Measurements from ENCODE around the gene DNAH10. TPM values are rescaled to one million over a fixed set of nuclear protein-coding genes. Genes with fewer than 3 reads are reported as not detected.

DNAH10 gene
- total RNA-seq, 1 experiment from 2014 or later: 0.17 TPM

DNA sequence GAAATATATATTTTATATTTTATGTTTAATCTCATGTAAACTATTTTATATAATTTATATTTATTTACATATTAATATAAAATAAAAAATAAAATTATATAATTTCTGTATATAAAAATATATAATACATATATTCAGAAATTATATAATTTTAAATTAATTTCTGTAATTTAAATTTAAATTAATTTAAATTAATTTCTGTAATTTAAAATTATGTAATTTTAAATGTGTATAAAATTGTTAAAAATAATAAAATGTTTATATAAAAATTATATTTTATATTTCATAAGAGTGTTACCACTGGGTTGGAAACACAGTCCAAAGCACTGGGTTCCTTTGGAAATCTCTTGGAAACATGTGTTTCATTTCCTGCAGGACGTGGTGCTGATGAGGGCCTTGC, 94.6 kb downstream of the DNAH10 start:
- no peak for DNase-seq
- H3K4me1 Mint-ChIP-seq: no peaks in the 10 kb centered on the region
- no peak overlapping the region for H3K27ac Mint-ChIP-seq
- H3K4me3 Mint-ChIP-seq: no peak overlapping the region
- no peaks in the 10 kb centered on the region for H3K27me3 ChIP-seq (ENCODE audit: insufficient read depth, low read length)
- H3K4me2 ChIP-seq (ENCODE audit: insufficient read depth, insufficient read length, low read length): no peak overlapping the region
- H2BK20ac ChIP-seq (ENCODE audit: low read depth, low read length, poor library complexity, severe bottlenecking): no peak overlapping the region
- no peak overlapping the region for H2AK5ac ChIP-seq (ENCODE audit: insufficient read length, low read length)
- H3K23me2 ChIP-seq (ENCODE audit: insufficient read length, low read depth, low read length, poor library complexity, severe bottlenecking): no peaks in the 10 kb centered on the region
- no peak overlapping the region for H4K8ac ChIP-seq (replicated peaks; ENCODE audit: insufficient read length, low read depth, low read length)
- H4K5ac ChIP-seq (ENCODE audit: insufficient read length, low read depth, low read length): no peak overlapping the region
- H3K18ac ChIP-seq (ENCODE audit: insufficient read length, low read depth, low read length): no peak overlapping the region
- no peak overlapping the region for H3K56ac ChIP-seq (ENCODE audit: insufficient read length, low read depth, low read length)
- TF ChIP-seq, protein P1, sequence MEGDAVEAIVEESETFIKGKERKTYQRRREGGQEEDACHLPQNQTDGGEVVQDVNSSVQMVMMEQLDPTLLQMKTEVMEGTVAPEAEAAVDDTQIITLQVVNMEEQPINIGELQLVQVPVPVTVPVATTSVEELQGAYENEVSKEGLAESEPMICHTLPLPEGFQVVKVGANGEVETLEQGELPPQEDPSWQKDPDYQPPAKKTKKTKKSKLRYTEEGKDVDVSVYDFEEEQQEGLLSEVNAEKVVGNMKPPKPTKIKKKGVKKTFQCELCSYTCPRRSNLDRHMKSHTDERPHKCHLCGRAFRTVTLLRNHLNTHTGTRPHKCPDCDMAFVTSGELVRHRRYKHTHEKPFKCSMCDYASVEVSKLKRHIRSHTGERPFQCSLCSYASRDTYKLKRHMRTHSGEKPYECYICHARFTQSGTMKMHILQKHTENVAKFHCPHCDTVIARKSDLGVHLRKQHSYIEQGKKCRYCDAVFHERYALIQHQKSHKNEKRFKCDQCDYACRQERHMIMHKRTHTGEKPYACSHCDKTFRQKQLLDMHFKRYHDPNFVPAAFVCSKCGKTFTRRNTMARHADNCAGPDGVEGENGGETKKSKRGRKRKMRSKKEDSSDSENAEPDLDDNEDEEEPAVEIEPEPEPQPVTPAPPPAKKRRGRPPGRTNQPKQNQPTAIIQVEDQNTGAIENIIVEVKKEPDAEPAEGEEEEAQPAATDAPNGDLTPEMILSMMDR (conservative IDR thresholded peaks at IDR 0.05): no peak
- H3K36me3 Mint-ChIP-seq (ENCODE audit: insufficient read depth in 1 of 3, low read depth in 3 of 3): no peaks in the 10 kb centered on the region
- H3K27me3 Mint-ChIP-seq (ENCODE audit: low read depth): peaks cover 70% of the 10 kb centered on the region
- no peak overlapping the region for H2BK5ac ChIP-seq (ENCODE audit: insufficient read length, low read length)
- no peak overlapping the region for H2BK120ac ChIP-seq (ENCODE audit: low read depth, low read length, poor library complexity, severe bottlenecking)
- no peak overlapping the region for H4K91ac ChIP-seq (ENCODE audit: insufficient read length, low read depth, low read length)
- no peaks in the 10 kb centered on the region for H3K4me1 ChIP-seq (ENCODE audit: insufficient read depth, low read length)
- H3K9me3 ChIP-seq (ENCODE audit: control insufficient read depth, low read depth, low read length): no peaks in the 10 kb centered on the region
- no CpG with 5 or more reads among the region's 1 CpG for WGBS (ENCODE audit: extremely low coverage, insufficient read length, low lambda C conversion rate)
- no peak overlapping the region for H3K9ac ChIP-seq (ENCODE audit: extremely low read depth, insufficient read length, low read length)
- H3K4ac ChIP-seq (ENCODE audit: low read depth, low read length): no peak overlapping the region
- H3K79me2 ChIP-seq (ENCODE audit: insufficient read depth, low read length): no peaks in the 10 kb centered on the region
- H2BK15ac ChIP-seq (ENCODE audit: low read depth, low read length): no peak overlapping the region
- no peak overlapping the region for H3T11ph ChIP-seq (ENCODE audit: low read length)
- no peak overlapping the region for H2AFZ ChIP-seq (ENCODE audit: low read length)
- no peak overlapping the region for H3K14ac ChIP-seq (ENCODE audit: insufficient read depth, low read length)
- no peak overlapping the region for H2BK12ac ChIP-seq (ENCODE audit: insufficient read length, low read depth, low read length)
- H3K9me3 Mint-ChIP-seq: no peaks in the 10 kb centered on the region; a peak in 2 of 5 replicates
- no peak overlapping the region for H3K23ac ChIP-seq (ENCODE audit: insufficient read length, low read depth, low read length)
- no peaks in the 10 kb centered on the region for H3K79me1 ChIP-seq (ENCODE audit: insufficient read depth, low read depth, low read length, poor library complexity, severe bottlenecking)
- H4K20me1 ChIP-seq (ENCODE audit: control insufficient read depth, insufficient read depth, insufficient read length): no peaks in the 10 kb centered on the region
- H3K27ac ChIP-seq (ENCODE audit: insufficient read length, low read depth, low read length): no peak overlapping the region

Measured in H9 (cell line).